T-helper 1 cell treated with Interleukin-12 subunit alpha and Interleukin-12 subunit beta and Interleukin-4 antibody, amounts not matched to agents 30 ng/mL and 1 ng/mL, for 36 hours (primary cell): Measurements from ENCODE around the gene GALNT15. TPM values are rescaled to one million over a fixed set of nuclear protein-coding genes. Genes with fewer than 3 reads are reported as not detected.

Experiments
- intact Hi-C: fragments of 100-400 bp; cut with micrococcal nuclease; formaldehyde crosslinking; loops from one replicate; pipeline ENCODE4 v1.15.1; 2024
- total RNA-seq: library from RNA; stranded (reverse); gene quantifications from 2 replicates; pipeline ENCODE4 v1.2.3, GENCODE V29; 2022

The GALNT15 gene
- total RNA-seq, 1 donor from 2014 or later: not detected

DNA sequence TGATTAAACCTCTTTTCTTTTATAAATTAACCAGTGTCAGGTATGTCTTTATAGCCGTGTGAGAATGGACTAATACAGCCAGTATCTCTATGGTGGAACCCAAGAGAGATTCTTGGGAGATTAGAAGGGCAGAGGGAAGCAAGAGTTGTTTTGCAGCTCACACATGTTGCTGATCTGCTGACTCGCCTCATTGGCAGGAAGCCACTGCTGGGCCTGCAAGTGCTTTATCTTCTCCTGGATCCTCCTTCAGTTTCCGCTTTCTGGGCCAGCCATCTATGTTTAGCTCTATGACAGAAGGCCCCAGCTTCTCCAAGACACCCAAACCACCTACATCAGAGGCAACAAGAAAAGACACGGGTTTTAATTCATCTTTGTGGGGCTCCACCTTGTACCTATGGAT is 23.4 kb upstream of the GALNT15 start:
- intact Hi-C loops: no loop called here

DNA sequence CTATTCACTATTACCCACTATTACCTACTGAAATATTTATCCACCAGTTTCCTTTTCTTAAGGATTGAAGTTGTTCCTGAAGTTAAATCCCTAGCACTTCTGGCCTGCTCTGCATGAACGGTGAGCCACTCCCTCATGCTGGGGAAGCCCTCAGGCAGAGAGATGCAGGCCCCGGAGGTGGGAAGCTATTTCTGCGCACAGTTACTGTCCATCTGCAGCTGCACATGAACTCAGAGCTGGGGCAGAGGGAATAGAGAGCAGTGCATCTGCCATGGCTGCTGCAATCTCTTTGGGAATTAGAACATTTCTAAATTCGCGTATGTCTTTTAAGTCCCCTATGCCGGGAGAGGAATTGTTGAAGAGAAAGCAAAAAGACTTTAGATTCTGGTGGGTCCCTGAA is 6.3 kb upstream of the GALNT15 start:
- intact Hi-C loops: no loop called here

DNA sequence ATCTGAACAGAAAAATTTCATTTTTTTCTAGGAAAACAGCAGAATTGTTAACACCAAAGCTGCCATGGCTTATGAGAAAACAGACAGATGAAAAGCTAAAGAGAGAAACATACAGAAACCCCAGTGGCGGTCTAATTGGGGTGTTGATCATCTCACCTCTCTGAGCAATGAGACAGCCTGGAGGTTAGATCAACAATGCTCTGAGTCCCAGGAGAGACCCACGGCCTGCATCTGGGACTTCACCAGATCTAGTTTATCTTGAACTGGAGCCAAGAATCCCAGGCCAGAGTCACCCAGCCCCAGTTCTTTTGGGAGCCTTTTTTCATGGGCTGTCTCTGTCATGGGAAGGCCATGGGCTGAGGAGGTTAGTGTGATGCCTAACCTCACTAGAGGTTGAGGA is 3.5 kb upstream of the GALNT15 start:
- intact Hi-C loops: no loop called here

DNA sequence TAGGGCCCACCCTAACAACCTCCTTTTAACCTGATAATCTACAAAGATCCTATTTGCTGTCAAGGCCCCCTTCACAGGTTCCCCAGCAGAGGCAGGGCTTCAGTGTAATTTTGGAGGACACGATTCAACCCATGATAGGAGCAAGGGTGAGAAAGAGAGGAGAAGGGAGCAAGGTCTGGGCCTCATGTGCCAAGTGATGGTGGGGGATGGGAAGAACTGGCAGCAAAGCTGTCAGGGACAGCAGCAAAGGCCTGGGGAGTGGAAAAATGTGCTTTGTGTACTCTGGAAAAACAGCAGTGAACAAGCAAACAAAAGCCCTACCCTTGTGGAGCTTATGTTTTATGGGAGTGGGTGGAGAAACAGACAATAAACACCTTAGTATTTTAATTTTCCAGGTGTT is 2.7 kb upstream of the GALNT15 start:
- intact Hi-C loops: no loop called here

DNA sequence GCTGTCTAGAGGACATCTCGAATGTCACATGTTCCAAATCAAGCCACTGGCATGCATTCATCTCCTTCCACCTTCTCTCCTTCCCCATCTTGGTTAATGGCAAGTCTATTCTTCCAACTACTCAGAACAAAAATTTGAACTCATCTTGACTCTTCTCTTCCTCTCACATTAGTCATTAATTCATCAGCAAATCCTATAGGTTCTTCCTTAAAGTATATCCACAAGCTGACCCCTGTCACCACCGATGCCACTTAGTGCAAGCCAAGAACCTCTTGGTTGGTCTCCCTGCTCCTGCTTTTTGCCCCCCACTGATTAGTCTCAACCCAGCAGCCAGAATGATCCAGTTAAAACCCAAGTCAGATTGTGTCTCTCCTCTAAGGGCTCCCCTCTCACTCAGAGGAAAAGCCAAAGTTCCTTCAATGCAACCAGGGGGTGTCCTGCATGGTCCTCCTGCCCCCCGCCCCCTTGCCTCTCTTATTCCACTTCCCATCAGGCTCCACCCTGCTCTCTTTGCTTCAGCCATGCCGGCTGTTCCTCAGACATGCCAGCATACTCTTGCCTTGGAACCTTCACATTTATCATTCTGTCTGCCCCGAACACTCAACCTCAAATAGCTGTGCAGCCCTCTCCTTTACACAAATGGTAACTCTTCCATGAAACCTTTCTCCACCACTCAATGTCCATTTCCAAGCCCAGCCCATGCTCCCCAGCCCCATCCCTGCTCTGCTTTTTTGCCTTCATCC is 1.0 kb upstream of the GALNT15 start:
- intact Hi-C loops: no loop called here

DNA sequence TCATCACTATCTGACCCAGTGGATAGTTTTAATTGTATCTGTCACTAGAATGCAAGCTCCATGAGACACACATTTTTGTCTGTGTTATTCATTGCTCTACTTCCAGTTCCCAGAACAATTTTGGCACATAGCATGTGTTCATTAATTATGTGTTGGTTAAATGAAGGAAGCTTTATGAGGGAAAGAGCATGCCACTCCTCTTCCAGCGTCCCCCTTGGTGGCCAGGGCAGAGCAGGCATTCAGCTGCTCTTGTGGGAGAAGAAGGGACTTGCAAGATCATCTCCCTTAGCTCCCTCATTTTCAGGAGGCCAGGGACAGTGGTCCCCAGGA is 489 bp upstream of the GALNT15 start:
- intact Hi-C loops: no loop called here

DNA sequence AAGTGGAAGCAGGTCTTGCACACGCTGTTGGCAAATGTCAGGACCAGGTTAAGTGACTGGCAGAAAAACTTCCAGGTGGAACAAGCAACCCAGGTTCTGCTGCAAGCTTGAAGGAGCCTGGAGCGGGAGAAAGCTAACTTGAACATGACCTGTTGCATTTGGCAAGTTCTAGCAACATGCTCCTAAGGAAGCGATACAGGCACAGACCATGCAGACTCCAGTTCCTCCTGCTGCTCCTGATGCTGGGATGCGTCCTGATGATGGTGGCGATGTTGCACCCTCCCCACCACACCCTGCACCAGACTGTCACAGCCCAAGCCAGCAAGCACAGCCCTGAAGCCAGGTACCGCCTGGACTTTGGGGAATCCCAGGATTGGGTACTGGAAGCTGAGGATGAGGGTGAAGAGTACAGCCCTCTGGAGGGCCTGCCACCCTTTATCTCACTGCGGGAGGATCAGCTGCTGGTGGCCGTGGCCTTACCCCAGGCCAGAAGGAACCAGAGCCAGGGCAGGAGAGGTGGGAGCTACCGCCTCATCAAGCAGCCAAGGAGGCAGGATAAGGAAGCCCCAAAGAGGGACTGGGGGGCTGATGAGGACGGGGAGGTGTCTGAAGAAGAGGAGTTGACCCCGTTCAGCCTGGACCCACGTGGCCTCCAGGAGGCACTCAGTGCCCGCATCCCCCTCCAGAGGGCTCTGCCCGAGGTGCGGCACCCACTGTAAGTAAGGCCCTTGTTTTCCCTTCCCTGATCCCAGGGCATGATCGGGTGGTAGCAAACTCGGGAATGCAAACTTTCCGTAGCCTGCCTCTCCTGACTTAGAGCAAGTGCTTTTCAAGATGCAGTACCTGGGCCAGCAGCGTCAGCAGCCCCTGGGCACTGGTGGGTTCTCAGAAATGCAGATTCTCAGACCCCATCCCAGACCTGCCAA is 759 bp downstream of the GALNT15 start:
- intact Hi-C loops: no loop called here

DNA sequence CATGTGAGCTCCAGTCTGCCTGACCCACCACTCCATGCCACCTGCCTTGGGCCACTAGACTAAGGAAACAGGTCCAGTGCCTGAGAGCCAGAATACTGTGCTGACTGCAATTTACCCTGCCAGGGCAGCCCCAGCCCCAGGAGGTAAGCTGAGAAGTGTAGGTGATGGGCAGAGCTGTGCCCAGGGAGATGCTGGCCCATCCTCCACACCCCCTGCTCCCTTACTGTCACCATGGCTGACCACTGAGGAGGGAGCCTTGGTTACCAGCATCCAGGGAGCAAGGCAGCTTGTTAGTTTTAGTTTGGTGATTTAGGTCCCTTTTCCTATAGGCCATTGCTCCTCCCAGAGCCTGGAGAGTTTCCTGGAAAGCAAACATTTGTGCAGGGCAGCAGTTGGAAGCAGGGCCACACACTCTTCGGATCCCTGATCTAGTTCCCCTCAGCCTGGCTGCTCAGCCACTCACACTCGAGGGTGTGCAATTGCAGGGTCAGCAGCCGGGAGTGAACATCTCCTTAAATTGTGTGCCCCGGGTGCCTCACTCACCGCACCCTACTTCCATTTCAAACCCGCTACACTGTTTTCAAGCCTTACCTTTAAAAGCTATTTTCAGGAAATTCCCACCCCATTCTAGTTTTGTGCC is 2.0 kb downstream of the GALNT15 start:
- intact Hi-C loops: no loop called here

DNA sequence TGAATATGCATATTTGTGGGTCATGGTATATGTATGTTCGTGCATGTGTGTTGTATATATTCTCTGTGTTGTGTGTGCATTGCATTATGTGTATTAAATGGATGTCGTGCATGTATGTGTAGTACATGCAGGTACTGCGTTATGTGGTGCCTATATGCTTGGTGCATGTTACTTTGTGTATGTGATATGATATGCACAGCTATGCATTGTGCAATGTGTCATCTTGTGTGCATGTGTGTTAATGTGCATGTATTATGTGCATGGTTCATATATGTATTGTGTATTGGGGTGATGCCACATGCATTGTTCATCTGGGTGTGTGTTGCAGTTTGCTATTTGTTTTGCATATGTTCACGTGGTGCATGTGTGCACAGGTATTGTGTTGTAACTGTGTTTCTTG is 2.9 kb downstream of the GALNT15 start:
- intact Hi-C loops: no loop called here

DNA sequence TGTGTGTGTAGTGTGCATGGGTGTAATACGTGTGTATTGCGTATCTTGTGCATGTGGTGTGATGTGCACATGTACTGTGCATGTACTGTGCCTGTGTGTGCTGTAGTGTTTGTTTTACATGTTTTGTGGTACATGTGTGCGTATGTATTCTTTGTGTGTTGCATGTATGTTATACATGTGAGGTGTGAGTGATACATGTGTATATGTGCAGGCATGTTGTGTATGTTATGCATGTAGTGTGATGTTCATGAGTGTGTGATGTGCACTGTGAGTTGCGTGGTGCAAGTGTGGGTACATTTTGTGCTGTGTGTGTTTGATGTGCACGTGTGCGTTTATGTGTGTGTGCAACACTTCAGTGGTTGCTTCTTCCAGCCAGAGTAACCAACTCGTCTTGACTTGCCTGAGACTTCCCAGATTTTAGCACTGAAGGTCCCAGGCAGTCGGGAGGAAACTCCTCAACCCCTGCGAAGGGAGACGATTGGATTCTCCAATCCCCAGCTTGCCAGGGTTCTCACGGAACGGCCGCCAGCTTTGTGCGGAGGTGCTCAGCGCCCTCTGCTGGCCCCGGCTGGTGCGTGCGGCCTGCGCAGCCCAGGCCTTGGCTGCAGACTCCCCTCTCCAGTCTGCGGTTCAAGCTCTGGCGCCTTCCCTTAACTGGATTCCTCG is 3.6 kb downstream of the GALNT15 start:
- intact Hi-C loops: loop anchor here (1.0 kb wide), 5 partner anchors 69 to 548 kb away; no protein-coding TSS in a partner anchor

DNA sequence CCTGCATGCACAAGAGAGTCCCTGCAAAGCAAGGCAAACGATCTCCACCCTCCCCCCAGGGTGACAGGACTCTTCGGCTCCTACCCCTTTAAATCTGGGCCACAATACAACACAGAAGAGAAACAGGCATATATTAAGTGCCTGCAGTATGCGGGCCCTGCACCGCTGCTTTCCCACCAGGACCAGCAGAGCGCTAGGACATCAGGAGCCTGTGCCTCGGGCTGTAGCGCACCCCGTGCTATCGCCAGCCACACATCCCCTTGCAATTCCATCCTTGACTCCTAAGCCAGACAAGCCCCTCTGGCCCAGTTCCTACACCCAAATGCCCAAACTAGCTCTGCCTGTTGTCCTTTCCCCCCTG is 4.1 kb downstream of the GALNT15 start:
- intact Hi-C loops: loop anchor here (1.0 kb wide), 5 partner anchors 69 to 548 kb away; no protein-coding TSS in a partner anchor

DNA sequence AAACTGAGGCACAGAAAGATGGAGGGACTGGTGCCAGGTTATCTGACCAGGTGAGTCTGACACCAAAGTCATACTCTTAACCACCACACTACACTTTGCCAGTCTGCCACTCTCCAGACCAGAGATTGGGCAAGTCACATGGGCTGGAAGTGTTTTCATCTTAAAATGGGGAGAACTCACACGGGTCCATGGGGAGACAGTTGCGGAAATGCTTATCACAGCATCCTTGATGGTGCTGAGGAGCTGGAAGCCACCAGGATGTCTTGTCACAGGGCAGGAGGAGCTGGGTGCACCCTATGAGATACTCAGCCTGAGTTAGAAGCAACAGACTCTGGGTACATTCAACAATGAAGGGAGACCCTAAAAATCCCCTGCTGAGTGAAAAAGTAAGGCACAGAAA is 4.8 kb downstream of the GALNT15 start:
- intact Hi-C loops: no loop called here

DNA sequence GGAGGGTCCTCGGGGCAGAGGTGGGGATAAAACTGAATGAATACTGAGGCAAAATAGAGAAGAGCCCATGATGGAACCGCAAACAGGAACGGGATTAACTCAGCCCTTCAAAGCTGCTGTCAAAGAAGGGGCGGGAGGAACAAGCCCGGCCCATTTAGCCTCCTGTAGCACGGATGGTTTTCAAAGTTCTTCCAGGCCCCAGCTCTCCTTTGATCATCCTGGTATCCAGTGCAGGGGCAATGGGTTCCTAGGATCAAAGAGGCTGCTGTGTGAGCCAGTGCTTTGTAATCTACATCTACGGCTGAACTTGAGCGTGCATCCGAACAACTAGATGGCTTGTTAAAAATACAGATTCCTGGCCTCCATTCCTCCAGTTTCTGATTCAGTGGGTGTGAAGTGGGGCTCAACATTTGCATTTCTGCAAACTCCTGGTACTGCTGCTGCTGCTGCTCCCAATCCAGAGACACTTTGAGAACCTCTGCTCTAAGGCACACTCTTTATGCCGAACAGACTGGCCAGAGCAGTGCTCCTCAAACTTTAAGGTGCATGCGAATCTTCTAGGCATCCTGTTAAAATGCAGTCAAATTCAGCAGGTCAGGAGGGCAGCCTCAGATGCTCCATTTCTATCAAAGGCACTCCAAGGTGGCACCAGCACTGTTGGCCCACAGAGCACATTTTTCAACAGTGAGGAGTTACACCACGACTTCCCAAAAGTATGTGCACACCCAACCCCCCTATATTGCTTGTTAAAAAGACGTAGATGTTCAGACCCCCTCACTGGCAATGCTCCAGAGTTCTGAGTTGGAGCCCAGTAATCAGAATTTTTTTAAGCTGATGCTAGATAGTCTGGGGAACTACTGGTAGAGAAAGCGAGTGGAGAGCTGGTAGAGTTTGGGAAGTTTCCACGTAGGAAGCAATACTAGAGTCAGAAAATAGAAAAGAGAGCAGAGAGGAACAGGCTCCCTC is 5.6 kb downstream of the GALNT15 start:
- intact Hi-C loops: no loop called here

DNA sequence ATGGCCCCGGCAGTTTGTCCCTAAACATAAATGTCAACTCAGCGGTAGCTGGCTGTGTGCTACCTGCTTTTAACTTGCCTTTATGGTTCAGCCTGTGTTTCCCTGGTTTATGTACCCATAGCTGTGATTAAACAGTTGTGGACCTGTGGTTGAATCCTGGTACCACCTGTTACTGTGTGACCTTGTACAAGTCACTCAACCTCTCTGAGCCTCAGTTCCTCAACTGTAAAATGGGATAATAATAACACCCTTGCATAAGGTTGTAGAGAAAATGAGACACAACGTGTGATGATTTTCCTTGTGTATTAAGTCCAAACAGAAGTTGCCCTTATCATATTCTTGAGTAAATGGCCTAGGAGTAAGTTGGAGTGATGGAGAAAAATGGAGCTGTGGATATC is 6.3 kb downstream of the GALNT15 start:
- intact Hi-C loops: no loop called here

DNA sequence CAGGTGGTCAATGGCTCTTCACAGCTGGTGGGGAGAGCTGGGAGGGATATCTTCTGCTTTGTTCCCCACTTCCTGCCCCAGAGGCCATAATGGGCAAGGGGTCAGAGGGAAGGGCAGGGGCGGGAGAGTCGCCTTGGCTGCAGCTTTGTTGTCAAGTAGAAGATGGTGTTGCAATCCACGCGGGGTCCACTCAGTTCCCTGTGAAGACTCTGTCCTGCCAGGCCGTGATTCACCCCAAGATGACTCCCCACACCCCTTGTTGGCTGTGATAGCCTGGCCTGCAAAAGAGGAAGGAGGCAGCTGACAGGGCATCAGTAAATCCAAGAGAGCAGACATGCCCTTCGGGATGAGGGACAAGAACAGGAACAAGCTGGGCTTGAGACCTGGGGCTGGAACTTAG is 6.9 kb downstream of the GALNT15 start:
- intact Hi-C loops: no loop called here

DNA sequence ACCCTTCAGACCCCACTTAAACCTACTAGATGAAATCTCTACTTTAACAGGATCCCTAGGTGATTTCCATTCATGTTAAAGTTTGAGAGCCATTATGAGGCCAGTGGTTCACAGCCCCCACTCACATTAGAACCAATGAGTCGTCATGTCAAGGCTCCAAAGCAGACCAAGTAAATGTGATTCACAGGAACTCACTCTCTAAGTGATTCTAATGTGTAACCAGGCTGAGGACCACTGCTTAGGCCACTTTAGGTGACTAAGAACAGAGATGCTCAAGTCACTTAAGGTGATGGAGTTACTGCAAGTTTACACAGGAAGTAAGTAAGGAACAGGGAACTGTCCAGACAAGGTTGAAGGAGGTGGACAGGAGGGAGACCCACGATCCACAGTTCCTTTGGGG is 7.7 kb downstream of the GALNT15 start:
- intact Hi-C loops: no loop called here

DNA sequence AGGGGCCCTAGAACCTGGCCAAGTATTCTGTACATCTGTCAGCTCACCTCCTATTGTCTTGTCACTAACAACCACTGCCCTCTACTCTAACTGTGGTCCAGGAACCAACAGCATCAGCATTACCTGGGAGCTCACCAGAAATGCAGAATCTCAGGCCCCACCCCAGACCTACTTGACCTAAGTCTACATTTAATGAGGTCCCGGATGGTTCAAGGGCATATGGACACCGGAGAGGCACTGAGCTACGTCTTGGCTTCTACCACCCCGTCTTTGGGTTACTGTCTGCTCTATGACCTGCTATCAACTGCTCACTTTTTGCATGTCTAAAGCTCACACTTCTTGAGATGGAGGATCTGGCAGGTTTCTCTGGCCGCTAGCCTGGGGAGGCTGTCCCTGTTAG is 8.1 kb downstream of the GALNT15 start:
- intact Hi-C loops: no loop called here

DNA sequence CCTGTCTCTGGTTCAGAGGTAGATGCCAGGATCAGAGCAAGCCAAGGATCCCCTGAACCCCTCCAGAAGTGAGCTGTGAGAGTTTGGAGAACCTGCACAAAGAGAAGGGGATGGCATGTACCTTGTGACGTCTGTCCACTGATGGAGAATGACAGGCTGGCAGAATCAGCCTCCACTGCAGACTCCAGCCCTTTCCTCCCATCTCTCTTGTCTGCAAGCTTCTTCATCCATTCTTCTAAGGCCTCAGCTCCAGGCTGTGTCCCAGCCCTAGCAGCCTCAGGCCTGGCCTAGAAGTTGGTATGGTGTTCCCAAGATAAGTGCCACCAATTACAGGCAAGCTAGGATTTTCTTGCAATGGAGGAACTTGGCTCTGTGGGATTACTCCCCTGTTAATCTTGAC is 8.6 kb downstream of the GALNT15 start:
- intact Hi-C loops: no loop called here

DNA sequence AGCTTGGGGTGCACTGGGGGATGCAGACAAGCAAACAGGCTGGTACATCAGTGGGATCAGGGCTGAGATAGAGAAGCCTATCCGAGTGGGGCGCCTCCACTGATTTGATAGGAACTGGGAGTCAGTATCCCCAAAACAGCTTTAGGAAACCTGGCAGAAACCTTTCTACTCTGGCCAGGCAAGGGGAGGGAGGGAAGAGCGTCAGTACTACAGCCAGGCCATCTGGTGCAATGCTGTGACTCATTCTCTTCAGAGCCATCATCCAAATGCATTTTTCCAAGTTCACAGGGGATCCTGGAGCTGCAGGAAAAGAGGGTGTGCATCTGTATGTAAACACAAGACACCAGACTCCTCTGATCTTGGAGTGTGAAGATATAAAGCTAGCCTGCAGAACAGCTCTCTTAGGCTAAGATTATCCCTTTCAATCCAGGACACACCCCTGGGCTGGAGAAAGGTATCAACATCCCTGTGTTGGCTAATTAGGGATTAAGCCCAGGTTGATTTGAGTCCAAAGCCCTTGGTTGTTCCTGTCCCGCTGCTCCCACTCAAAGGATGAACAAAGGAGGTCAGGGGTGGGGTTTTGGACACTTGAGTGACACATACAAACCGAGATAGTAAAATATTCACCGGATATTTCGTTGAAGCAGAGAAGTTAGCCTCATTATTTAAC is 9.3 kb downstream of the GALNT15 start:
- intact Hi-C loops: no loop called here

DNA sequence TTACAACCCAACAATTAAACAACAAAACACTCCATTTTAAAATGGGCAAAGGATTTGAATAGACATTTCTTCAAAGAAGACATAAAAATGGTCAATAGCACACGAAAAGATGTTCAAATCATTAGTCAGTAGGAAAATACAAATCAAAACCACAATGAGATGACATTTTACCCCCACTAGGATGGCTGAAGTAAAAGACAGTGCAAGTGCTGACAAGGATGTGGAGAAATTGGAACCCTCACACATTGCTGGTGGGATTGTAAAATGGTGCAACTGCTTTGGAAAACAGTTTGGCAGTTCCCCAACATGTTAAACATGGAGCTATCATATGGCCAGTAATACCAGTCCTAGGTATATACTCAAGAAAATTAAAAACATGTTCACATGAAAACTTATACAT is 11.6 kb downstream of the GALNT15 start:
- intact Hi-C loops: no loop called here
